Measurements from ENCODE around the gene FRMD8. TPM values are rescaled to one million over a fixed set of nuclear protein-coding genes. Genes with fewer than 3 reads are reported as not detected.

Gene FRMD8
- total RNA-seq, 1 donor from 2014 or later, result 8.4 TPM

GRCh38 chr11:65400307-65401072 is 14.1 kb downstream of the FRMD8 start:
- H3K4me1 ChIP-seq (ENCODE audit: control insufficient read depth in 3 of 3, insufficient read depth in 3 of 3, low read length in 3 of 3), result peaks cover 5 to 9% (median 6%) of the 10 kb centered on the region in 3 donors
- H3K9me3 ChIP-seq (ENCODE audit: control insufficient read depth in 3 of 3, low read length in 3 of 3), result no peaks in the 10 kb centered on the region
- peaks cover 31 to 50% (median 42%) of the 10 kb centered on the region in 3 donors for H3K36me3 ChIP-seq (ENCODE audit: control insufficient read depth in 3 of 3, insufficient read depth in 3 of 3, low read length in 3 of 3)
- no peaks in the 10 kb centered on the region for H3K27me3 ChIP-seq (ENCODE audit: control insufficient read depth in 3 of 3, insufficient read depth in 3 of 3, low read length in 3 of 3)
- H3K27ac ChIP-seq (ENCODE audit: low read depth, low read length), result no peak overlapping the region
- no peak overlapping the region for H3K9ac ChIP-seq (ENCODE audit: low read depth in 1 of 3, low read length in 3 of 3)
- H3K4me3 ChIP-seq (ENCODE audit: low read length in 3 of 3), result no peak overlapping the region

- Histone ChIP-seq H3K4me3 (ENCODE audit: low read length in 3 of 3) (no peak overlapping the region), H3K36me3 (ENCODE audit: control insufficient read depth in 3 of 3, insufficient read depth in 3 of 3, low read length in 3 of 3) (peaks cover 27 to 48% (median 35%) of the 10 kb centered on the region in 3 donors), H3K4me1 (ENCODE audit: control insufficient read depth in 3 of 3, insufficient read depth in 3 of 3, low read length in 3 of 3) (peaks cover 5 to 9% (median 6%) of the 10 kb centered on the region in 3 donors), H3K27me3 (ENCODE audit: control insufficient read depth in 3 of 3, insufficient read depth in 3 of 3, low read length in 3 of 3) (no peaks in the 10 kb centered on the region), H3K9ac (ENCODE audit: low read depth in 1 of 3, low read length in 3 of 3) (no peak overlapping the region), H3K27ac (ENCODE audit: low read depth, low read length) (no peak overlapping the region), H3K9me3 (ENCODE audit: control insufficient read depth in 3 of 3, low read length in 3 of 3) (no peaks in the 10 kb centered on the region)
These were observed 14.8 kb downstream of the FRMD8 start for GRCh38 chr11:65401073-65401802.

GRCh38 chr11:65401803-65402248 is 15.4 kb downstream of the FRMD8 start:
- Histone ChIP-seq H3K27ac (ENCODE audit: low read depth, low read length) (no peak overlapping the region), H3K9me3 (ENCODE audit: control insufficient read depth in 3 of 3, low read length in 3 of 3) (no peaks in the 10 kb centered on the region), H3K36me3 (ENCODE audit: control insufficient read depth in 3 of 3, insufficient read depth in 3 of 3, low read length in 3 of 3) (peaks cover 27 to 46% (median 35%) of the 10 kb centered on the region in 3 donors), H3K4me3 (ENCODE audit: low read length in 3 of 3) (no peak overlapping the region), H3K27me3 (ENCODE audit: control insufficient read depth in 3 of 3, insufficient read depth in 3 of 3, low read length in 3 of 3) (no peaks in the 10 kb centered on the region), H3K4me1 (ENCODE audit: control insufficient read depth in 3 of 3, insufficient read depth in 3 of 3, low read length in 3 of 3) (peaks cover 5 to 9% (median 6%) of the 10 kb centered on the region in 3 donors), H3K9ac (ENCODE audit: low read depth in 1 of 3, low read length in 3 of 3) (no peak overlapping the region)

- no peak overlapping the region for H3K27ac ChIP-seq (ENCODE audit: low read depth, low read length)
- no peaks in the 10 kb centered on the region for H3K27me3 ChIP-seq (ENCODE audit: control insufficient read depth in 3 of 3, insufficient read depth in 3 of 3, low read length in 3 of 3)
- peaks cover 22 to 39% (median 27%) of the 10 kb centered on the region in 3 donors for H3K36me3 ChIP-seq (ENCODE audit: control insufficient read depth in 3 of 3, insufficient read depth in 3 of 3, low read length in 3 of 3)
- H3K9me3 ChIP-seq (ENCODE audit: control insufficient read depth in 3 of 3, low read length in 3 of 3), result no peaks in the 10 kb centered on the region
- no peak overlapping the region for H3K9ac ChIP-seq (ENCODE audit: low read depth in 1 of 3, low read length in 3 of 3)
- no peak overlapping the region for H3K4me3 ChIP-seq (ENCODE audit: low read length in 3 of 3)
- peaks cover 5 to 9% (median 6%) of the 10 kb centered on the region in 3 donors for H3K4me1 ChIP-seq (ENCODE audit: control insufficient read depth in 3 of 3, insufficient read depth in 3 of 3, low read length in 3 of 3)
These were observed 16.4 kb downstream of the FRMD8 start for GRCh38 chr11:65402790-65403189.

- no peak overlapping the region for H3K4me3 ChIP-seq (ENCODE audit: low read length in 3 of 3)
- H3K4me1 ChIP-seq (ENCODE audit: control insufficient read depth in 3 of 3, insufficient read depth in 3 of 3, low read length in 3 of 3), result peaks cover 5 to 9% (median 6%) of the 10 kb centered on the region in 3 donors
- peak overlapping the region; percentile 54 for H3K27ac ChIP-seq (ENCODE audit: low read depth, low read length)
- no peaks in the 10 kb centered on the region for H3K27me3 ChIP-seq (ENCODE audit: control insufficient read depth in 3 of 3, insufficient read depth in 3 of 3, low read length in 3 of 3)
- H3K9ac ChIP-seq (ENCODE audit: low read depth in 1 of 3, low read length in 3 of 3), result no peak overlapping the region
- H3K9me3 ChIP-seq (ENCODE audit: control insufficient read depth in 3 of 3, low read length in 3 of 3), result no peaks in the 10 kb centered on the region
- H3K36me3 ChIP-seq (ENCODE audit: control insufficient read depth in 3 of 3, insufficient read depth in 3 of 3, low read length in 3 of 3), result peaks cover 27 to 35% (median 32%) of the 10 kb centered on the region in 3 donors
These were observed 17.2 kb downstream of the FRMD8 start for GRCh38 chr11:65403607-65404121.

- Histone ChIP-seq H3K4me3 (ENCODE audit: low read length in 3 of 3) (no peak overlapping the region), H3K4me1 (ENCODE audit: control insufficient read depth in 3 of 3, insufficient read depth in 3 of 3, low read length in 3 of 3) (peaks cover 5 to 9% (median 6%) of the 10 kb centered on the region in 3 donors), H3K27ac (ENCODE audit: low read depth, low read length) (peak overlapping the region; percentile 54), H3K27me3 (ENCODE audit: control insufficient read depth in 3 of 3, insufficient read depth in 3 of 3, low read length in 3 of 3) (no peaks in the 10 kb centered on the region), H3K9me3 (ENCODE audit: control insufficient read depth in 3 of 3, low read length in 3 of 3) (no peaks in the 10 kb centered on the region), H3K9ac (ENCODE audit: low read depth in 1 of 3, low read length in 3 of 3) (no peak overlapping the region), H3K36me3 (ENCODE audit: control insufficient read depth in 3 of 3, insufficient read depth in 3 of 3, low read length in 3 of 3) (peaks cover 26 to 34% (median 33%) of the 10 kb centered on the region in 3 donors)
These were observed 17.8 kb downstream of the FRMD8 start for GRCh38 chr11:65404210-65404609.

- H3K27ac ChIP-seq (ENCODE audit: low read depth, low read length), result no peak overlapping the region
- peaks cover 24 to 32% (median 29%) of the 10 kb centered on the region in 3 donors for H3K36me3 ChIP-seq (ENCODE audit: control insufficient read depth in 3 of 3, insufficient read depth in 3 of 3, low read length in 3 of 3)
These were observed 18.4 kb downstream of the FRMD8 start for GRCh38 chr11:65404638-65405339.

GRCh38 chr11:65410936-65411680 is 24.7 kb downstream of the FRMD8 start:
- H3K4me3 ChIP-seq (ENCODE audit: low read length in 3 of 3), result no peak overlapping the region
- H3K9me3 ChIP-seq (ENCODE audit: control insufficient read depth in 3 of 3, low read length in 3 of 3), result no peaks in the 10 kb centered on the region
- H3K4me1 ChIP-seq (ENCODE audit: control insufficient read depth in 3 of 3, insufficient read depth in 3 of 3, low read length in 3 of 3), result peaks cover 27 to 29% (median 28%) of the 10 kb centered on the region in 3 donors
- H3K36me3 ChIP-seq (ENCODE audit: control insufficient read depth in 3 of 3, insufficient read depth in 3 of 3, low read length in 3 of 3), result peaks cover 4 to 15% (median 12%) of the 10 kb centered on the region in 3 donors
- no peak overlapping the region for H3K27ac ChIP-seq (ENCODE audit: low read depth, low read length)
- H3K27me3 ChIP-seq (ENCODE audit: control insufficient read depth in 3 of 3, insufficient read depth in 3 of 3, low read length in 3 of 3), result no peaks in the 10 kb centered on the region
- no peak overlapping the region for H3K9ac ChIP-seq (ENCODE audit: low read depth in 1 of 3, low read length in 3 of 3)

More at GRCh38 chr11:65404638-65405339, 18.4 kb downstream of the FRMD8 start:
- Histone ChIP-seq H3K9me3 (ENCODE audit: control insufficient read depth in 3 of 3, low read length in 3 of 3) (no peaks in the 10 kb centered on the region), H3K4me1 (ENCODE audit: control insufficient read depth in 3 of 3, insufficient read depth in 3 of 3, low read length in 3 of 3) (peaks cover 5 to 9% (median 6%) of the 10 kb centered on the region in 3 donors), H3K9ac (ENCODE audit: low read depth in 1 of 3, low read length in 3 of 3) (no peak overlapping the region), H3K4me3 (ENCODE audit: low read length in 3 of 3) (no peak overlapping the region), H3K27me3 (ENCODE audit: control insufficient read depth in 3 of 3, insufficient read depth in 3 of 3, low read length in 3 of 3) (no peaks in the 10 kb centered on the region)

GRCh38 chr11:65411681-65412070 is 25.2 kb downstream of the FRMD8 start:
- Histone ChIP-seq H3K9ac (ENCODE audit: low read depth in 1 of 3, low read length in 3 of 3) (peak overlapping the region in 1 of 3 donors; percentile 33), H3K36me3 (ENCODE audit: control insufficient read depth in 3 of 3, insufficient read depth in 3 of 3, low read length in 3 of 3) (peaks cover 4 to 15% (median 12%) of the 10 kb centered on the region in 3 donors), H3K4me3 (ENCODE audit: low read length in 3 of 3) (no peak overlapping the region), H3K27me3 (ENCODE audit: control insufficient read depth in 3 of 3, insufficient read depth in 3 of 3, low read length in 3 of 3) (no peaks in the 10 kb centered on the region), H3K9me3 (ENCODE audit: control insufficient read depth in 3 of 3, low read length in 3 of 3) (no peaks in the 10 kb centered on the region), H3K27ac (ENCODE audit: low read depth, low read length) (no peak overlapping the region), H3K4me1 (ENCODE audit: control insufficient read depth in 3 of 3, insufficient read depth in 3 of 3, low read length in 3 of 3) (peaks cover 32 to 34% (median 34%) of the 10 kb centered on the region in 3 donors)

All from skeletal muscle tissue (tissue), 4 donors.